Esophagus muscularis mucosa (tissue), 4 donors: ENCODE results near the gene LCTL. TPM values are rescaled to one million over a fixed set of nuclear protein-coding genes. Genes with fewer than 3 reads are reported as not detected.
"Not testable (repeated sequence)": the region's sequence is repeated elsewhere in the genome, so short reads cannot be mapped to it uniquely, and the experiment has no call there.

Experiments
- DNase-seq: peaks from one replicate; pipeline ENCODE4 v3.0.0-alpha.2; 2017; ENCODE audit errors: extremely low spot score
- H3K27ac ChIP-seq, 4 donors: fragments of 200-600 bp; sonication (generic); replicated peaks in 1 of 4; 1 replicate in 3 of 4; 2 replicates in 1 of 4; pipeline ENCODE4 v1.5.1; 2016 to 2019; ENCODE audit warnings: mild to moderate bottlenecking in 1 of 4
- H3K27me3 ChIP-seq, 4 donors: fragments of 200-600 bp; sonication (generic); one replicate each; pipeline versions ENCODE4 v1.5.1 to v1.6.0; 2016 to 2019
- H3K36me3 ChIP-seq, 4 donors: fragments of 200-600 bp; sonication (generic); one replicate each; pipeline ENCODE4 v1.5.1; 2016 to 2019
- H3K4me1 ChIP-seq, 4 donors: fragments of 200-600 bp; sonication (generic); one replicate each; pipeline ENCODE4 v1.5.1; 2016 to 2019
- H3K4me3 ChIP-seq, 4 donors: fragments of 200-600 bp; sonication (generic); 1 replicate in 2 of 4; 2 replicates in 2 of 4; pipeline ENCODE4 v1.5.1; 2016 to 2019; ENCODE audit warnings: mild to moderate bottlenecking in 4 of 4, moderate library complexity in 1 of 4
- H3K9me3 ChIP-seq, 4 donors: fragments of 200-600 bp; sonication (generic); 1 replicate in 3 of 4; 2 replicates in 1 of 4; pipeline ENCODE4 v1.5.1; 2016 to 2019
- CTCF ChIP-seq, 3 experiments: fragments of 200-600 bp in 2 of 3; fragments of 450-650 bp in 1 of 3; sonication (generic) in 2 of 3; IDR thresholded peaks; one replicate each; pipeline ENCODE4 v1.5.1; 2017 to 2019; ENCODE audit warnings: antibody characterized with exemption in 3 of 3, mild to moderate bottlenecking in 2 of 3, moderate library complexity in 1 of 3
- EP300 ChIP-seq: sonication (generic); formaldehyde crosslinking; IDR thresholded peaks from one replicate; pipeline ENCODE4 v1.6.1; 2017; ENCODE audit warnings: antibody characterized with exemption
- POLR2A ChIP-seq: fragments of 450-650 bp; IDR thresholded peaks from one replicate; pipeline ENCODE4 v1.6.1; 2017; ENCODE audit warnings: antibody characterized with exemption, moderate library complexity, mild to moderate bottlenecking, low read depth
- POLR2AphosphoS5 ChIP-seq, 2 donors: sonication (generic); formaldehyde crosslinking; IDR thresholded peaks; one replicate each; pipeline ENCODE4 v1.6.1; 2017; ENCODE audit warnings: antibody characterized with exemption in 2 of 2
- WGBS: methylation state at CpG from one replicate; pipeline ENCODE4 v1.1.5; 2018; 5-methylcytosine and 5-hydroxymethylcytosine counted together
- intact Hi-C: fragments of 100-400 bp; cut with DNase I; formaldehyde crosslinking; loops from one replicate; pipeline ENCODE4 v1.15.1; 2023
- small RNA-seq, 3 donors: library from RNA; depleted of rRNA; stranded (forward); fragments of <200 nt; gene quantifications; one replicate each; pipeline ENCODE3, GENCODE V24; 2016
- total RNA-seq, 4 donors: library from RNA; depleted of rRNA; stranded (reverse); fragments of >200 nt; gene quantifications; one replicate each; pipeline versions ENCODE4 v1.1.0 to v1.2.1, GENCODE V29; 2016

The LCTL gene
- total RNA-seq, 4 donors from 2014 or later = not detected

GRCh38 chr15:66503780-66504562, 61.8 kb downstream of the LCTL start:
- H3K36me3 ChIP-seq = peaks cover 40 to 44% (median 42%) of the 10 kb centered on the region in 4 donors
- peak overlapping the region; percentile 83 to 96 (median 89) for H3K4me3 ChIP-seq
- peaks cover 24 to 33% (median 30%) of the 10 kb centered on the region in 4 donors for H3K4me1 ChIP-seq
- H3K27ac ChIP-seq = peak overlapping the region; percentile 89 to 91 (median 90)
- TF ChIP-seq POLR2AphosphoS5 (IDR thresholded peaks at IDR 0.05) (no peak), EP300 (no peak), POLR2A (no peak), CTCF (IDR thresholded peaks at IDR 0.05) (no peak)
- H3K27me3 ChIP-seq = no peaks in the 10 kb centered on the region
- no peaks in the 10 kb centered on the region for H3K9me3 ChIP-seq
- DNase-seq = no peak
- under 1% methylated on average over 12 of the region's 12 CpGs for WGBS
- intact Hi-C loops = loop anchor here (2.0 kb wide), 1 partner anchor 117 kb away; the partner anchor contains the start of gene MAP2K1

- WGBS = 66% methylated on average over 13 of the region's 13 CpGs
- Histone ChIP-seq H3K36me3 (peaks cover 48 to 52% (median 50%) of the 10 kb centered on the region in 4 donors), H3K4me3 (peak overlapping the region; percentile 83 to 96 (median 89)), H3K27ac (peak overlapping the region in 2 of 4 donors; percentile 90 to 91), H3K4me1 (peaks cover 24 to 40% (median 33%) of the 10 kb centered on the region in 4 donors)
- H3K9me3 ChIP-seq, H3K27me3 ChIP-seq, intact Hi-C loops, DNase-seq: not testable (repeated sequence)
These were observed 62.7 kb downstream of the LCTL start for GRCh38 chr15:66503041-66503648.

- H3K27me3 ChIP-seq = no peaks in the 10 kb centered on the region
- peaks cover 24 to 44% (median 38%) of the 10 kb centered on the region in 4 donors for H3K4me1 ChIP-seq
- 79% methylated on average over 10 of the region's 10 CpGs for WGBS
- TF ChIP-seq EP300 (no peak), CTCF (IDR thresholded peaks at IDR 0.05) (no peak), POLR2AphosphoS5 (IDR thresholded peaks at IDR 0.05) (no peak), POLR2A (no peak)
- no peak for DNase-seq
- no peak overlapping the region for H3K4me3 ChIP-seq
- intact Hi-C loops = no loop called here
- H3K36me3 ChIP-seq = peaks cover 48 to 55% (median 51%) of the 10 kb centered on the region in 4 donors
- H3K9me3 ChIP-seq = no peaks in the 10 kb centered on the region
- no peak overlapping the region for H3K27ac ChIP-seq
These were observed 63.3 kb downstream of the LCTL start for GRCh38 chr15:66502491-66502890.

GRCh38 chr15:66500346-66500745, 65.5 kb downstream of the LCTL start:
- H3K4me1 ChIP-seq = peaks cover 30 to 49% (median 46%) of the 10 kb centered on the region in 4 donors
- DNase-seq, intact Hi-C loops, H3K9me3 ChIP-seq, H3K27me3 ChIP-seq, H3K27ac ChIP-seq, H3K4me3 ChIP-seq: not testable (repeated sequence)
- WGBS = 83% methylated on average over 7 of the region's 7 CpGs
- peaks cover 48 to 60% (median 56%) of the 10 kb centered on the region in 4 donors for H3K36me3 ChIP-seq

- no peak overlapping the region for H3K4me3 ChIP-seq
- peak overlapping the region in 3 of 4 donors; percentile 87 to 92 (median 87) for H3K27ac ChIP-seq
- intact Hi-C loops = loop anchor here (10.0 kb wide), 1 partner anchor 144 kb away; the partner anchor contains the start of gene TIPIN
- TF ChIP-seq POLR2A = no peak
- TF ChIP-seq POLR2AphosphoS5 (IDR thresholded peaks at IDR 0.05) = no peak
- TF ChIP-seq CTCF (IDR thresholded peaks at IDR 0.05) = peak in 2 of 3 experiments; percentile 34 to 35
- no peak for TF ChIP-seq EP300
- 31% methylated on average over 3 of the region's 3 CpGs for WGBS
- no peaks in the 10 kb centered on the region for H3K9me3 ChIP-seq
- peaks cover 55 to 76% (median 72%) of the 10 kb centered on the region in 4 donors for H3K36me3 ChIP-seq
- no peaks in the 10 kb centered on the region for H3K27me3 ChIP-seq
- peaks cover 27 to 51% (median 41%) of the 10 kb centered on the region in 4 donors for H3K4me1 ChIP-seq
- no peak for DNase-seq
These were observed 67.1 kb downstream of the LCTL start for GRCh38 chr15:66498501-66499386.

Small RNA genes lying within 50 kb of the gene (small RNA-seq; reads per million reads assigned to genes)
- 0 reads per million in 3 donors for gene RF01159
- 0 reads per million in 3 donors for gene SNORD16
- 0 reads per million in 3 donors for gene SNORD18A
- 0 reads per million in 3 donors for gene SNORD18B
- 0 reads per million in 3 donors for gene SNORD18C

Other genes starting within 250 kb of the LCTL start
- 1 to 10 TPM; 2.9 to 5.3 (median 3.8) TPM for gene TIPIN, start 209.3 kb downstream of the LCTL start, total RNA-seq
- 10 to 100 TPM; 29.5 to 37.6 (median 35.9) TPM for gene MAP2K1, start 179.1 kb downstream of the LCTL start, total RNA-seq
- 10 to 100 TPM; 23.3 to 44.9 (median 34.7) TPM for gene SNAPC5, start 68.2 kb downstream of the LCTL start, total RNA-seq
- gene RPL4, start 61.1 kb downstream of the LCTL start, total RNA-seq = 1,000 to 10,000 TPM; 2,782 to 4,577 (median 3,551) TPM
- 1 to 10 TPM; 2.1 to 3.3 (median 2.4) TPM for gene ZWILCH, start 60.7 kb downstream of the LCTL start, total RNA-seq
- 10 to 100 TPM in 3 of 4 donors, 1 to 10 TPM in 1; 9.4 to 18.9 (median 14.3) TPM for gene SMAD6, start 136.2 kb upstream of the LCTL start, total RNA-seq